Effector memory CD8-positive, alpha-beta T cell (primary cell): ENCODE measurements around the gene SYNE3.
A peak's percentile ranks its signal among the peaks of the same experiment; 100 is the strongest.

ENCODE experiments used
- ATAC-seq: fragments of 150-1000 bp; cut with Tn5 transposase; replicated peaks from 2 replicates; pipeline ENCODE4 v1.10.0; 2021; ENCODE audit warnings: mild to moderate bottlenecking, moderate library complexity
- DNase-seq, 3 experiments: peaks; one replicate each; pipeline ENCODE4 v3.0.0; 2021
- H3K27ac Mint-ChIP-seq, 2 donors: one replicate each; pipeline ENCODE4 v1.8.0; 2022; ENCODE audit warnings: mild to moderate bottlenecking in 2 of 2, mixed read lengths in 2 of 2, moderate library complexity in 2 of 2
- H3K27me3 Mint-ChIP-seq, 2 donors: one replicate each; pipeline ENCODE4 v1.8.0; 2022; ENCODE audit warnings: mixed read lengths in 2 of 2
- H3K36me3 Mint-ChIP-seq: one replicate; pipeline ENCODE4 v1.8.0; 2022; ENCODE audit warnings: mild to moderate bottlenecking, moderate library complexity, mixed read lengths; ENCODE audit not compliant: insufficient read depth
- H3K4me1 Mint-ChIP-seq, 2 donors: one replicate each; pipeline ENCODE4 v1.8.0; 2022; ENCODE audit warnings: low read depth in 2 of 2, mixed read lengths in 2 of 2
- H3K4me3 Mint-ChIP-seq, 2 donors: one replicate each; pipeline ENCODE4 v1.8.0; 2022; ENCODE audit warnings: mild to moderate bottlenecking in 2 of 2, mixed read lengths in 2 of 2, moderate library complexity in 2 of 2
- H3K9me3 Mint-ChIP-seq, 2 donors: one replicate each; pipeline ENCODE4 v1.8.0; 2022; ENCODE audit warnings: mixed read lengths in 2 of 2

The SYNE3 gene

DNA sequence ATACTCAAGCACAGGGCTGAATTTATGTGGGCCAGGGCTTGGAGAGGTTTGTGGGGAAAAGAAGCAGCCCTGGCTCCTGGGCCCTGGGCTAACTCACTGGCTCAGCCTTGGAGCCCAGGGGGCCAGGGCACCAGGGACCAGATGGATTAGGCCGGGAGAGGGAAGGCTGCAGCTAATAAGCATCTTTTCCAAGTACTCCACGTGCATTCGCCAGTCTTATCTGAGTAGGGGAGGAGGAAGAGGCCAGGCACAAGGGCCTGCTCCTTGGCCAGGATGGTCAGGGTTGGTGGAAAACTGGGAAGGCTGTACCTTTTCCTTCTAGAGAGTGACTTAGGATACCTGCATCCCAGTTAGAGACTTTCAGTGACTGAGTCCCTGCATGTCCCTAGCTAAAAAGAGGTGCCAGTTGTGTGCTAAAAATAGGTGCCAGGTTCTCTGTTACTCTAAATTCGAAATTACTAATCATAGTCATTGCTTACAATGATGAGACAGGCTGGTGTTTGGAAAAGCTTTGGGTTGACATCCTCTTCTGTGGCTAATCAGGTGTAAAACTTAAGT, 19.7 kb upstream of the SYNE3 start:
- Mint-ChIP-seq H3K4me1 (peaks cover 48 to 65% of the 10 kb centered on the region in 2 donors), H3K36me3 (peaks cover 13% of the 10 kb centered on the region), H3K27me3 (no peaks in the 10 kb centered on the region), H3K9me3 (no peaks in the 10 kb centered on the region), H3K27ac (peak overlapping the region; percentile 85 to 93), H3K4me3 (peak overlapping the region; percentile 87 to 91)
- ATAC-seq (no peak), DNase-seq (no peak)

DNA sequence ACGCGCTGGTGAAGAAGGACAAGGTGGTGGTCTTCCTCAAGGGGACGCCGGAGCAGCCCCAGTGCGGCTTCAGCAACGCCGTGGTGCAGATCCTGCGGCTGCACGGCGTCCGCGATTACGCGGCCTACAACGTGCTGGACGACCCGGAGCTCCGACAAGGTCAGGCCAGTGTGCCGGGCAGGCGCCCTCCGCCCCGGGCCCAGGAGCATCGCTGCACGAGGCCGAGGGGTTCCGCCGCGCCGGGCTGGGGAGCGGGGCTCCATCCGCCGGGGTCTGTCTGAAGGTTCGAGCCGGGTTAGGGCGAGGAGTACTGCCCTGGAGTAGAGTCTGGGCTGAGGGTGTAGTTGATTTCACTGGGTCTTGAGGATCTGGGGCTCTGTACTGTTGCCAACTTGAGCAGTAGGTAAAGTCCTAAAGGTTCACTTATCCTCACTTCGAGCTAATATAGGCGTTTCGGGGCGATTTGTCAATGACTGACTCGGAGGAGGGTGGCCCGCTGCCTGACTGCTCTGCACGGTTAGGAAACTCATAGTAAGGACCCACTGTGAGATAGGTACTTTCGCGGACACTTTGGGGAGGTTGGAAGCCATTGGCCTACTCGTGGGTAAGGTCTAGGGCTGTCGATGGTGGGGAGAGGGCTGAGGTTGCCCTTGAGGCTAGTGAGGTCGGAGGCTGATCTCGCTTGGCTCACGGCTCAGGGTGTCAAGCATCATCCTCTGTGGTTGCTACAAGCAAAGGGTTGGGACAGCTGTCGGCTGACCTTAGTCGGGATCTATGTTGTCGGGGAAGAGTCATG, 19.0 kb upstream of the SYNE3 start:
- Mint-ChIP-seq H3K4me3 (peak overlapping the region; percentile 87 to 91), H3K27me3 (no peaks in the 10 kb centered on the region), H3K9me3 (no peaks in the 10 kb centered on the region), H3K27ac (peak overlapping the region; percentile 85 to 93), H3K36me3 (peaks cover 16% of the 10 kb centered on the region), H3K4me1 (peaks cover 43 to 58% of the 10 kb centered on the region in 2 donors)
- DNase-seq = no peak
- ATAC-seq = no peak

DNA sequence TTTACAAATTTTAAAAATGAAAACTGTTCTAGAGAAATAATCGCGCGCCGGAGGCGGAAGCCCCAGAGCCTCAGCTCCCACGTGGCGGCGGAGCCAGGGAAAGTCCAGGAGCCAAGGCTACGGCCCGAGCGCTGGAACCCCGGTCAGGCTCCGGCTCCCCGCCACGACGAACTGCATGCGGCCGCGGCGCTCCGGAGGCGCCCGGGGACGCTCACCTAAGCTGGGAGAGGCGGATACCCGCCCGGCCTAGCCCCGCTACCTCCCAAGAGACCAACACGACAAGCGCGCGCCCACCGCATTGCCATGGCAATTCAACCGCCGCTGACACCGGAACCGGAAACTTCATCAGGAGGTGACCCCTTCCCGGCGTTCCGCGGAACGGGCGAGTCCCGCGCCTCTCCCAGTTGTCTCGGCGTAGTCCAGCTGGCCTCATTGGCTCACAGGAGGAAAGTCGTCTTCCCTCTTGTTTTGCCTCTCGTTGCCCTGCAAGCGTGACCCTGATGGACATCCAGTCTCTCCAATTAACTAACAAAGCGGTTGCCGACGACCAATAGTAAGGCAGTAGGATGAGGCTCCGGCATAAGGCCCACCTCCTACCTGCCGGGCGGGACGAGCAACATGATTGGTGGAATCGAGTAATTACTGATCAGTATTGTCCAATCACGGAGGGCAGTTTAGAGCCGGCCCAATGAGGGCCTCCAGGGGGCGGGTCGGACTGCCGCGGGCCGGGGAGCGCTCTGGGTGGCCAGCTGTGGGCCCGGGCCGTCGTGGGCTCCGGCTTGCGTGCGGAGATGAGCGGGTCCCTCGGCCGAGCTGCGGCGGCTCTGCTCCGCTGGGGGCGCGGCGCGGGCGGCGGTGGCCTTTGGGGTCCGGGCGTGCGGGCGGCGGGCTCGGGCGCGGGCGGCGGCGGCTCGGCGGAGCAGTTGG, 18.1 kb upstream of the SYNE3 start, which contains the start of gene GLRX5:
Gene GLRX5 (plus strand): TSS at position 752 of the 927 bp plus-strand sequence. CDS start 40 bp downstream, at position 792.
- peak; percentile 84 for ATAC-seq

DNA sequence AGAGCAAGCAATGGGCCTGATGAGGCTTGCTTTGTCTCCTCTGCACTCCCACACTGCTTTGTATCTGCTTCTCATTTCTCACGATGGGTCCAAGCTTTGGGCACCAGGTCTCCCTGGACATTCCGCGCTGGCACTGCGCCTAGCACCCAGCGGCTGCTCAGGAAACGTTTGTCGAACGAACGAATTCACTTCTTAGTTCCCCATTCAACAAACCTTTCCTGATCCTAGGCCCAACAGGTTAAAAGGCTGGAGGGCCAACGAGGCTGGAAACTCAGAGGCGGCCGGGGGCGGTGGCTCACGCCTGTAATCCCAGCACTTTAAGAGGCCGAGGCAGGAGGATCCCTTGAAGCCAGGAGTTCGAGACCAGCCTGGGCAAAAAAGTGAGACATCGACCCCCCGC, 17.4 kb upstream of the SYNE3 start:
- H3K4me3 Mint-ChIP-seq = peak overlapping the region; percentile 87 to 91
- H3K4me1 Mint-ChIP-seq = peaks cover 38 to 47% of the 10 kb centered on the region in 2 donors
- no peaks in the 10 kb centered on the region for H3K9me3 Mint-ChIP-seq
- H3K36me3 Mint-ChIP-seq = peaks cover 16% of the 10 kb centered on the region
- H3K27me3 Mint-ChIP-seq = no peaks in the 10 kb centered on the region
- H3K27ac Mint-ChIP-seq = peak overlapping the region; percentile 85 to 93
- ATAC-seq (no peak), DNase-seq (no peak)

More for the DNA sequence above, 18.1 kb upstream of the SYNE3 start, which contains the start of gene GLRX5:
- Mint-ChIP-seq H3K27me3 (no peaks in the 10 kb centered on the region), H3K27ac (peak within 1 kb of the TSS; percentile 85 to 93), H3K36me3 (peaks cover 16% of the 10 kb centered on the region), H3K4me3 (peak within 1 kb of the TSS; percentile 87 to 91), H3K4me1 (peaks cover 41 to 54% of the 10 kb centered on the region in 2 donors), H3K9me3 (no peaks in the 10 kb centered on the region)
- peak; percentile 97 to 98 (median 98) for DNase-seq

DNA sequence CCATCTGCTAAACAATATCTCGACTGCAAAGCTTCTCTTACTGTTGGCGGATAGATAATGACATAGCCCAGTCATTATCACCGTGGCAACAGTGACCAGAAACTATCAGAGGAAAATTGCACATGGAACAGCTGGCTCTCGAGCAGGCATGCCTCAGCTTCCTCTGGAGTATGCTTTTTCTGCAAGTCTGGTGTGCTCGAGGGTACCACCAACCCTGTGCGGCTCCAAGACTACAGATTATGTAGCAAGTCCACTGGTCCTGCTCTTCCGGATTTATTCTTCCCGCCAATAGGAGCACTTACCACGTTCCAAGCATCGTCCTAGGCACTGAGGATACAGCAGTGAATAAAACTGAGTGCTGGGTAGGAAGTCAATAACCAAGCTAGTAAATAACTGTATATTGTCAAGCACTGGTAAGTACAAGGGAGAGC, 17.0 kb upstream of the SYNE3 start:
- H3K27me3 Mint-ChIP-seq = no peaks in the 10 kb centered on the region
- DNase-seq = no peak
- ATAC-seq = no peak
- peak overlapping the region; percentile 87 to 91 for H3K4me3 Mint-ChIP-seq
- no peaks in the 10 kb centered on the region for H3K9me3 Mint-ChIP-seq
- H3K36me3 Mint-ChIP-seq = peaks cover 16% of the 10 kb centered on the region
- peak overlapping the region; percentile 85 to 93 for H3K27ac Mint-ChIP-seq
- peaks cover 38 to 43% of the 10 kb centered on the region in 2 donors for H3K4me1 Mint-ChIP-seq

DNA sequence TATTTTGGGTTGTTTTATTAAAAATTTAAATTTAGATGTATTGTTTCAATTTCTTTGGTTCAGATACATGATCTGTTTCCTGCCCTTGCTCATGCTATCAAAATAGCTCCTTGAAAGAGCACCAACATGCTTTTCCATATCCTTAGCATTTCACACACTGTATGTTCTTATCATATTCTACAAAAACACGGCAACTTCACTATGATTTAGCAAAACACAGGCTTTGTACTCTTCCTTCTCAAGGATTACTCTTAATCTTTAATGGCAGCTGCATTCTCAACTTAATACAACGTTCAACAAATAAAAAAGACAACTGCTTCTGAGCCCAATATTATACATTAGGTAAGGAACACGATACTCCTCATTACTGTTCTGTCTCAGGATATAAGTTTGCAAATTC, 15.5 kb upstream of the SYNE3 start:
- H3K36me3 Mint-ChIP-seq = peaks cover 16% of the 10 kb centered on the region
- no peak for DNase-seq

DNA sequence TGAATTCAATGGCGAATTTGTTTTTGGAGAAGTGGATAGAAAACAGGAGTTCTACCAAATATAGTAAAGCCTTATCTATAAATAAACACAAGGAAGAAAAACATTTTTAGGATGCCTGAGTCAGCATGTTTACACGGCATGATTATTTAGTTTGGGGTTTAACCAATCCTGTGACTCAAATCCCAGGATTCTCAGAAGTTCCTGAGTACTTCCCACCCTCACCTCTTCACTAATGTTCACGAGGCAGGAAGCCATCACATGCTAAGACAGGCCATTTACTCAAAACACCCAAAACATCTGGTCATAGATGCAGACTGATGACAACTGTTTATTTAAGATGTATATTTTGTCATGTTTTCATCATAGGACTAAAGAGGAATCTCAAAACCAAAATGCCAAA, 15.0 kb upstream of the SYNE3 start:
- no peak for DNase-seq
- H3K27me3 Mint-ChIP-seq = no peaks in the 10 kb centered on the region
- no peaks in the 10 kb centered on the region for H3K9me3 Mint-ChIP-seq
- peaks cover 16% of the 10 kb centered on the region for H3K36me3 Mint-ChIP-seq
- H3K27ac Mint-ChIP-seq = peak overlapping the region in 1 of 2 donors; percentile 32
- peaks cover 34 to 37% of the 10 kb centered on the region in 2 donors for H3K4me1 Mint-ChIP-seq
- no peak overlapping the region for H3K4me3 Mint-ChIP-seq
- ATAC-seq = no peak

More for the DNA sequence above, 15.5 kb upstream of the SYNE3 start:
- Mint-ChIP-seq H3K9me3 (no peaks in the 10 kb centered on the region), H3K4me3 (peak overlapping the region; percentile 35 to 87), H3K27me3 (no peaks in the 10 kb centered on the region), H3K4me1 (peaks cover 37% of the 10 kb centered on the region in 2 donors), H3K27ac (peak overlapping the region; percentile 85 to 93)
- ATAC-seq = no peak

DNA sequence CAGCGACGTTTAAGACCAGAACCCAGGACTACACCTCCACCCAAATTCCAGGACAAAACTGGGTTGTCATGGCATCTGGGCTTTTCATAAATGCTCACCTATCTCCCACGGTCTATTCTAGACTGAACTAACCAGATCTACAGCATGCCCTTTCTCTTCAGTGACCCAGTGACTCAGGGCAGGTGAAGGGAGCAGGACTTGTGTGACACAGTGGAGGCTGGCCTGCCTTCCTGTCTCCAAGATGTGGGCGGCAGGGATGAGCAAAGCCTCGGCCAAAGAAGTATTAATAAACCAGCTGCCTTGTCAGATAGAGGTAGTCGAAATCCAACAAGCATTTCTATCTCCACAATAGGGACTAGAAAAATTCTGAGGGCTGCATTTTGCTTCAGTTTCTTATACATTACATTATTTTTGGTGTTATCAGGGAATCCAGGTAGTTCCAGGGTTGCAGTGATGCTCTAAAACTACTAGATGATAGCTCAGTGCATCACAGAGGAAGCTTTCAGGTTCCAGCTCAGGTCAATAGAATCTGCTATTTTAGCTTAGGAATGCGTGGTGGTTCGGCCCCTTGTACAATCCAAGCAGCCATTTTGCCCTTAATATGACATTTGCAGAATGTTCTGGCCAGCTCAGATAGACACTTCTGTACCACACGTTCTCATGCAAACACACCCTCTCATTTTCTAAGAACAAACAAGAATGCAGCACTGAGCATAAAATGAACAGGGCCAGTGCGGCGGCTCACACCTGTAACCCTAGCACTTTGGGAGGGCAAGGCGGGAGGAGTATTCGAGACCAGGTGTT, 14.2 kb upstream of the SYNE3 start:
- DNase-seq (no peak), ATAC-seq (no peak)
- Mint-ChIP-seq H3K9me3 (no peaks in the 10 kb centered on the region), H3K27me3 (no peaks in the 10 kb centered on the region), H3K27ac (peak overlapping the region in 1 of 2 donors; percentile 32), H3K36me3 (peaks cover 16% of the 10 kb centered on the region), H3K4me1 (peaks cover 27 to 33% of the 10 kb centered on the region in 2 donors), H3K4me3 (no peak overlapping the region)

DNA sequence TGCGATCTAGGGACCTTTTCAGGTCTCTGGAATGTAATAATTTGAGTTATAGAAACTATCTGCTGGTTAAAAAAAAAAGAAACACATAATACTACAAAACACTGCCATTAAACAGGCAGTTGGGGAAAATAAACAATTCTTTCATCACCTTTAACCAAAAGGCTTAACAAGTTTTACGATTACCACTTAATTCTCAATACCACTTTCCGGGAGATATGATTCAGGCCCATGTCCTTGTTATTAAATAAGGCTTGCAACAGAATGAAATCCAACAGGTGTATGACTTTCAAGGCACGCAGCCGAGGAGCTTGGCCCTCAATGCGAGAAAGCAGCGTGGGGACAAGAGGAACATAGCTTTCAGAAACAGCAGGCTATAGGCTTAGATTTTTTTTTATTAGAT, 12.8 kb upstream of the SYNE3 start:
- no peak for DNase-seq
- Mint-ChIP-seq H3K4me3 (no peak overlapping the region), H3K4me1 (peaks cover 26 to 34% of the 10 kb centered on the region in 2 donors), H3K9me3 (no peaks in the 10 kb centered on the region), H3K27me3 (no peaks in the 10 kb centered on the region), H3K36me3 (peaks cover 9% of the 10 kb centered on the region), H3K27ac (no peak overlapping the region)
- ATAC-seq = no peak

DNA sequence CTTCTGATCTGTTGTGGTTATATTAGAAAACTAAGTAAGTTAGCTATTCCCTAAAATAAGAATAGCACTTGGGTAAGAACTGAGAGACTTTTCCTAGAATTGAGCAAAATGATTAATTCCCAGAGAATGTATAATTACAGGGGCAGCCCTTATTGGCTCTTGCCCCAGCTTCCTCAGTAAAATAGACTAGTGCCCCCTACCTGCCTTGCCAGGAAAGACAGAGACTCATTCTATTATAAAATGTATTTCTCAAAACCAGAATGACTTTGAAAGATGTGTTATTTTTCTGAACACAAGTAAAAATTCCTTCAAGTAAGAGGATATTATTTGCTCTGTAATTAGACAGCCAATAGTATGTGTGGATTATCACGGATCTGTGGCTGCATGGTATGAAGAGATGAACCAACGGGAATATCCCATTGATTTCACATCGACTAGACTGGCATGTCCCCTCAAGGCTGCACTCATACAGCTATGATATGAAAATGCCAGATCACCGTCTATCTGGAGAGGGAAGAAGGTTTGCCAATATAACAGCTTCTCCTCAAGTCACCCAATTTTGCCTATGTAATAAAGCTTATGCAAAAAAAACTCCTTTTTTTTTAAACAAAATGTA, 11.0 kb upstream of the SYNE3 start:
- peak; percentile 20 for ATAC-seq

DNA sequence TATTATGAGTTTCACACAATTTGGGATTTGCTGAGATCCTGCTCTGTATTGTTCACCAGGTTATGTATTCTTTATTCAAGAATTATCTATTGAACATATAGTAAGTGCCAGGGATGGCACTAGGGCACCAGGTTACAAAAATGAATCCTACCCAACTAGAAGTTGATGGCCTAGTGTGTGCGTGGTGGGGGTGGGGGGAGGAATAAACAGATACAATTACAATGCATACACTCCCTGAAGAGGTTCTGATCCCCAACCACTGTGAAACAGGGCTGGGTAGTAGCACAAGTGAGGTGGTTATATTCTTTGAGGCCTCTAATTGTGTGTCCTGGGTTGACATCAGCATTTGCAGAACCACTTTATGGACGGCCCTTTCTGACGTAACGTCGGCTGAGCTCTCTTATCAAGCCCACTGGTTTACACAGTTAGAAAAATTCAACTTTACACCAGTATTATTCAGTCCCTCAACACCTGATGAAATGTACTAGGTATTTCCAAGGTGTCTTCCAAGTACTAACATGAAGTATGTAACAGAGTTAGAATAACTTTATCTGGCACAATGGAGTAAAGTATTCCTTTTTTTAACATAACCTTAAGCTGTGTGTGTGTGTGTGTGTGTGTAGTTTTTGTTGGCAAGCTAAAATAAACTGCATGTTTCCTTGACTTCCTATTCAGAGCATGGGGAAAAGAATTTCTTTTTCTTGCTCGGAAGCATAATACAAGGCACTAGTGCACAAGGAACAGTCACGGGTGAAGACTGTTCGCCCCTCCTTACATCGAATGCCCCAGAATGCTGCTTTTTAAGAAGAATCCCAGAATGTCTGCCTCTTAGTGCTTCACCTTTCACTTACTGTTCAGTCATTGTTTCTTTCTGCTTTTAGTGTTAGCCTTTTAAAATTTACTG, 10.3 kb upstream of the SYNE3 start:
- DNase-seq = no peak
- no peaks in the 10 kb centered on the region for H3K27me3 Mint-ChIP-seq

More for the DNA sequence above, 11.0 kb upstream of the SYNE3 start:
- H3K27me3 Mint-ChIP-seq = no peaks in the 10 kb centered on the region
- H3K4me1 Mint-ChIP-seq = peaks cover 34 to 35% of the 10 kb centered on the region in 2 donors
- H3K4me3 Mint-ChIP-seq = no peak overlapping the region
- DNase-seq = peak; percentile 41 to 56 (median 53)
- no peaks in the 10 kb centered on the region for H3K9me3 Mint-ChIP-seq
- H3K27ac Mint-ChIP-seq = peak overlapping the region; percentile 11 to 52
- H3K36me3 Mint-ChIP-seq = peaks cover 5% of the 10 kb centered on the region

More for the DNA sequence above, 10.3 kb upstream of the SYNE3 start:
- Mint-ChIP-seq H3K9me3 (no peaks in the 10 kb centered on the region), H3K36me3 (peaks cover 8% of the 10 kb centered on the region), H3K4me3 (no peak overlapping the region), H3K27ac (peak overlapping the region; percentile 11 to 52), H3K4me1 (peaks cover 34 to 35% of the 10 kb centered on the region in 2 donors)
- no peak for ATAC-seq
